Uterus (tissue), 2 donors: ENCODE measurements around the gene UPB1.

Source experiments
- CTCF ChIP-seq, 4 experiments: fragments of 200-600 bp in 2 of 4; fragments of 450-650 bp in 2 of 4; sonication (generic) in 2 of 4; IDR thresholded peaks; one replicate each; pipeline ENCODE4 v1.5.1; 2016 to 2019; ENCODE audit warnings: antibody characterized with exemption in 4 of 4, mild to moderate bottlenecking in 2 of 4, moderate library complexity in 1 of 4
- POLR2A ChIP-seq, 2 donors: fragments of 450-650 bp; IDR thresholded peaks; one replicate each; pipeline ENCODE4 v1.6.1; 2016; ENCODE audit warnings: antibody characterized with exemption in 2 of 2, mild to moderate bottlenecking in 1 of 2, moderate library complexity in 1 of 2

DNA sequence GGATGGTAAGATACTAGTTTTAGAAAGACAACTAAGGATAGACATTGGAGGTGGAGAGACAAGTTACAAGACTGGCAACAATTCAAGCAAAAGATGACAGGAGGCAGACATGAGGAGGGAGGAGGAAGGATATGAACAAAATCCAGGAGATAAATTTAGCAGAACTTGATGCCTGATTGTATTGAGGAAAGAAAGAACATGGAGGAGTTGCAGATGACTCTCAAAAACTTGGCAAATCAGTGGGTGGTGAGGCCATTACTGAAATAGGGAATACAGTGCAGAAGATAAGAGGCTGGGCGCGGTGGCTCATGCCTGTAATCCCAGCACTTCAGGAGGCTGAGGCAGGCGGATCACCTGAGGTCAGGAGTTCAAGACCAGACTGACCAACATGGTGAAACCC is 2.7 kb upstream of the UPB1 start:
- TF ChIP-seq POLR2A (IDR thresholded peaks at IDR 0.05), result no peak
- TF ChIP-seq CTCF (IDR thresholded peaks at IDR 0.05), result no peak
